ENCODE data around the gene SELL. TPM values are rescaled to one million over a fixed set of nuclear protein-coding genes. Genes with fewer than 3 reads are reported as not detected.
A peak's percentile ranks its signal among the peaks of the same experiment; 100 is the strongest.

The SELL gene
- total RNA-seq, 2 experiments from 2014 or later: 204 to 216 TPM

- Mint-ChIP-seq H3K36me3 (ENCODE audit: low read depth) (no peaks in the 10 kb centered on the region), H3K4me1 (ENCODE audit: low read depth) (peaks cover 36% of the 10 kb centered on the region), H3K9me3 (peaks cover 6% of the 10 kb centered on the region), H3K27me3 (no peaks in the 10 kb centered on the region), H3K4me3 (no peak overlapping the region), H3K27ac (peak overlapping the region; percentile 9)
- Histone ChIP-seq H3K9me3 (ENCODE audit: control insufficient read depth in 1 of 2, insufficient read depth in 1 of 2, low read length in 2 of 2) (no peaks in the 10 kb centered on the region), H3K27me3 (ENCODE audit: control insufficient read depth in 1 of 2, insufficient read depth in 2 of 2, low read length in 2 of 2) (no peaks in the 10 kb centered on the region), H3K4me1 (ENCODE audit: insufficient read depth, low read length) (peaks cover 5% of the 10 kb centered on the region), H3K27ac (ENCODE audit: low read depth in 1 of 2, low read length in 2 of 2) (no peak overlapping the region), H3K4me3 (ENCODE audit: low read length) (no peak overlapping the region), H3K36me3 (ENCODE audit: insufficient read depth, low read length) (no peaks in the 10 kb centered on the region)
- POLR2A ChIA-PET: no interaction called here
- no peak for TF ChIP-seq CTCF (IDR thresholded peaks at IDR 0.05)
- DNase-seq: no peak
- intact Hi-C loops (cut with DNase I, micrococcal nuclease): no loop called here
- CTCF ChIA-PET: no interaction called here
- ATAC-seq (ENCODE audit: poor library complexity): no peak
Observed at GRCh38 chr1:169644297-169644696, 67.1 kb downstream of the SELL start.

Other genes with a start within 250 kb of the SELL start
- gene SLC19A2, start 225.7 kb downstream of the SELL start, total RNA-seq: 1 to 10 TPM; 3.6 to 3.7 TPM
- gene F5, start 125.1 kb downstream of the SELL start, total RNA-seq: 1 to 10 TPM; 5.4 to 6.2 TPM
- gene SELP, start 81.5 kb downstream of the SELL start, total RNA-seq: 1 to 10 TPM; 1.3 to 1.4 TPM
- not detected for gene SELE, start 22.5 kb upstream of the SELL start, total RNA-seq
- gene METTL18, start 83.3 kb upstream of the SELL start, total RNA-seq: 1 to 10 TPM; 5.1 to 5.6 TPM
- gene SCYL3, start 182.3 kb upstream of the SELL start, total RNA-seq: 1 to 10 TPM; 3.5 to 3.6 TPM